AG08396 (cell line): ENCODE data around the gene DHRSX.
"Not testable (repeated sequence)": the region's sequence is repeated elsewhere in the genome, so short reads cannot be mapped to it uniquely, and the experiment has no call there.

Source experiments
- DNase-seq: peaks from one replicate; pipeline ENCODE4 v3.0.0; 2012; ENCODE audit warnings: low spot score, mixed read lengths

Gene DHRSX

GRCh38 chrX:2211667-2212066 lies 289.1 kb downstream of the DHRSX start:
- DNase-seq = not testable (repeated sequence)

- no peak for DNase-seq
Observed at GRCh38 chrX:2193273-2193592, 307.5 kb downstream of the DHRSX start.

- DNase-seq = no peak
Observed at GRCh38 chrX:2192584-2193272, 308.0 kb downstream of the DHRSX start.

GRCh38 chrX:2188840-2189239 lies 311.9 kb downstream of the DHRSX start:
- DNase-seq = no peak

- no peak for DNase-seq
Observed at GRCh38 chrX:2188330-2188792, 312.4 kb downstream of the DHRSX start.

GRCh38 chrX:2187352-2188115 lies 313.2 kb downstream of the DHRSX start:
- no peak for DNase-seq

- no peak for DNase-seq
Observed at GRCh38 chrX:2185341-2186082, 315.3 kb downstream of the DHRSX start.

- DNase-seq = no peak
Observed at GRCh38 chrX:2184089-2184488, 316.7 kb downstream of the DHRSX start.

- no peak for DNase-seq
Observed at GRCh38 chrX:2183193-2183725, 317.5 kb downstream of the DHRSX start.

- DNase-seq = no peak
Observed at GRCh38 chrX:2177541-2177940, 323.2 kb downstream of the DHRSX start.

- no peak for DNase-seq
Observed at GRCh38 chrX:2176733-2177132, 324.0 kb downstream of the DHRSX start.

- no peak for DNase-seq
Observed at GRCh38 chrX:2176274-2176673, 324.5 kb downstream of the DHRSX start.

- DNase-seq = no peak
Observed at GRCh38 chrX:2172359-2172758, 328.4 kb downstream of the DHRSX start.
